Erythroblast (primary cell): ENCODE measurements around the gene IL15.

Source experiments
- DNase-seq, 2 experiments: peaks; one replicate each; lab custom pipeline; 2025; lab: John Stamatoyannopoulos, UW
- GATA1 ChIP-seq: IDR thresholded peaks from 2 replicates; pipeline ENCODE4 v1.6.1; 2011; ENCODE audit warnings: low read depth, mild to moderate bottlenecking, control low read depth, low read length, moderate library complexity
- POLR2A ChIP-seq: IDR thresholded peaks from 2 replicates; pipeline ENCODE4 v1.6.1; 2011; ENCODE audit warnings: mild to moderate bottlenecking, low read length

The IL15 gene

GRCh38 chr4:141697116-141697515 lies 60.7 kb downstream of the IL15 start:
- DNase-seq = no peak
- no peak for TF ChIP-seq GATA1
- no peak for TF ChIP-seq POLR2A

GRCh38 chr4:141702472-141703182 lies 66.2 kb downstream of the IL15 start:
- peak; percentile 5 to 18 for DNase-seq
- TF ChIP-seq GATA1 (no peak), POLR2A (no peak)

GRCh38 chr4:141703497-141703896 lies 67.1 kb downstream of the IL15 start:
- no peak for TF ChIP-seq GATA1
- no peak for TF ChIP-seq POLR2A
- no peak for DNase-seq

- no peak for TF ChIP-seq GATA1
- no peak for TF ChIP-seq POLR2A
- no peak for DNase-seq
Observed at GRCh38 chr4:141705048-141705746, 68.8 kb downstream of the IL15 start.

- TF ChIP-seq POLR2A (no peak), GATA1 (no peak)
- DNase-seq = no peak
Observed at GRCh38 chr4:141705747-141706377, 69.5 kb downstream of the IL15 start.

- TF ChIP-seq POLR2A (no peak), GATA1 (no peak)
- DNase-seq = no peak
Observed at GRCh38 chr4:141706445-141706844, 70.1 kb downstream of the IL15 start.

- peak in 1 of 2 experiments; percentile 20 for DNase-seq
- TF ChIP-seq GATA1 = no peak
- no peak for TF ChIP-seq POLR2A
Observed at GRCh38 chr4:141711211-141711610, 74.8 kb downstream of the IL15 start.

GRCh38 chr4:141713185-141713584 lies 76.8 kb downstream of the IL15 start:
- no peak for DNase-seq
- TF ChIP-seq POLR2A = no peak
- no peak for TF ChIP-seq GATA1

- no peak for DNase-seq
- no peak for TF ChIP-seq POLR2A
- no peak for TF ChIP-seq GATA1
Observed at GRCh38 chr4:141713771-141714445, 77.5 kb downstream of the IL15 start.

GRCh38 chr4:141719585-141719984 lies 83.2 kb downstream of the IL15 start:
- TF ChIP-seq POLR2A (no peak), GATA1 (no peak)
- no peak for DNase-seq

- DNase-seq = no peak
- TF ChIP-seq POLR2A (no peak), GATA1 (no peak)
Observed at GRCh38 chr4:141721174-141721573, 84.8 kb downstream of the IL15 start.

GRCh38 chr4:141724646-141725045 lies 88.3 kb downstream of the IL15 start:
- TF ChIP-seq GATA1 (no peak), POLR2A (no peak)
- DNase-seq = no peak

- no peak for TF ChIP-seq POLR2A
- no peak for TF ChIP-seq GATA1
- DNase-seq = no peak
Observed at GRCh38 chr4:141727420-141727819, 91.0 kb downstream of the IL15 start.
